CD4-positive, alpha-beta T cell treated with Interleukin-21 for 1 hour (primary cell): ENCODE measurements around the gene AXL.

ENCODE experiments used
- DNase-seq: peaks from one replicate; pipeline ENCODE4 v3.0.0-alpha.2; 2020

The AXL gene

GRCh38 chr19:41310033-41310831, 91.2 kb downstream of the AXL start, which contains the start of gene CCDC97:
Gene CCDC97, plus strand, starts transcription at chr19:41310172. Its CDS starts 139 bp downstream, at chr19:41310311.
- peak; percentile 91 for DNase-seq

GRCh38 chr19:41311072-41311471, 92.0 kb downstream of the AXL start:
- no peak for DNase-seq
